HepG2 (cell line): ENCODE measurements around the gene PIP4K2B. TPM values are rescaled to one million over a fixed set of nuclear protein-coding genes. Genes with fewer than 3 reads are reported as not detected.

ENCODE experiments used
- ATAC-seq: fragments of 200-7000 bp; cut with Tn5 transposase; 3 replicates; pipeline ENCODE4 v1.9.1; 2020; ENCODE audit warnings: mild to moderate bottlenecking, moderate library complexity
- BruUV-seq: library from RNA; stranded (reverse); fragments of 400-500 nt; replicated peaks from 2 replicates; lab custom pipeline; 2021; lab: Mats Ljungman, UMichigan
- CTCF ChIA-PET: fragments of 300-600 bp; formaldehyde crosslinking; extraction: SDS; loops from one replicate; lab custom pipeline; 2021; ENCODE audit warnings: low total read pairs, inconsistent platforms, low intra/inter-chr PET ratio; lab: Yijun Ruan, JAX
- POLR2A ChIA-PET: fragments of 350-600 bp; sonication (Branson Sonifier 250); formaldehyde crosslinking; loops from one replicate; lab custom pipeline; 2020; ENCODE audit warnings: antibody characterized with exemption, inconsistent platforms; lab: Yijun Ruan, JAX
- DNase-seq: peaks from one replicate; pipeline ENCODE4 v3.0.0-alpha.2; 2015; ENCODE audit warnings: low spot score
- FAIRE-seq: peaks from 3 replicates; lab custom pipeline; 2011; peaks lifted over from hg19 to GRCh38; lab: Jason Lieb, UNC
- H2AFZ ChIP-seq: one replicate; pipeline ENCODE4 v1.6.1; 2011; ENCODE audit warnings: low read length, inconsistent platforms
- H3K27ac ChIP-seq: fragments of 300-600 bp; 3 replicates; pipeline ENCODE4 v1.8.0; 2011; ENCODE audit warnings: mixed run types, mild to moderate bottlenecking, mixed read lengths, low read length, inconsistent platforms; ENCODE audit not compliant: insufficient read depth; ENCODE audit errors: extremely low read length
- H3K27me3 ChIP-seq, 2 experiments: fragments of 200-600 bp in 1 of 2; 2 replicates in 1 of 2; 3 replicates in 1 of 2; pipeline versions ENCODE4 v1.6.0 to v1.8.0; 2011; ENCODE audit warnings: low read length in 2 of 2, mild to moderate bottlenecking in 2 of 2, moderate library complexity in 2 of 2, inconsistent platforms in 1 of 2; ENCODE audit not compliant: insufficient read depth in 2 of 2, control insufficient read depth in 1 of 2
- H3K36me3 ChIP-seq, 2 experiments: fragments of 200-600 bp in 1 of 2; replicated peaks in 1 of 2; 2 replicates in 1 of 2; 3 replicates in 1 of 2; pipeline versions ENCODE4 v1.5.1 to v1.8.0; 2011; ENCODE audit warnings: low read length in 2 of 2, inconsistent platforms in 1 of 2; ENCODE audit not compliant: insufficient read depth in 2 of 2, control insufficient read depth in 1 of 2
- H3K4me1 ChIP-seq: 2 replicates; pipeline ENCODE4 v1.5.1; 2012; ENCODE audit warnings: low read length, inconsistent platforms; ENCODE audit not compliant: insufficient read depth
- H3K4me2 ChIP-seq: 2 replicates; pipeline ENCODE4 v1.6.0; 2011; ENCODE audit warnings: low read depth, low read length, inconsistent platforms
- H3K4me3 ChIP-seq, 3 experiments: fragments of 200-600 bp in 1 of 3; sonication (generic), shearing (Covaris generic) in 1 of 3; replicated peaks in 1 of 3; 2 replicates each; pipeline ENCODE4 v1.5.1; 2011 to 2016; ENCODE audit warnings: low read length in 3 of 3, inconsistent platforms in 2 of 3, low read depth in 2 of 3, mild to moderate bottlenecking in 2 of 3, control low read depth in 1 of 3, mixed read lengths in 1 of 3; ENCODE audit not compliant: insufficient read depth in 1 of 3
- H3K79me2 ChIP-seq: one replicate; pipeline ENCODE4 v1.6.1; 2011; ENCODE audit warnings: low read length, inconsistent platforms; ENCODE audit not compliant: insufficient read depth
- H3K9ac ChIP-seq: 2 replicates; pipeline ENCODE4 v1.6.0; 2011; ENCODE audit warnings: mild to moderate bottlenecking, low read depth, low read length, inconsistent platforms; ENCODE audit not compliant: insufficient read depth
- H3K9me3 ChIP-seq: 2 replicates; pipeline ENCODE4 v1.5.1; 2012; ENCODE audit warnings: mild to moderate bottlenecking, low read length
- H4K20me1 ChIP-seq: 2 replicates; pipeline ENCODE4 v1.6.0; 2011; ENCODE audit warnings: inconsistent platforms, mild to moderate bottlenecking, low read length, moderate library complexity; ENCODE audit not compliant: insufficient read depth
- ELF3 ChIP-seq: IDR thresholded peaks from 2 replicates; pipeline ENCODE4 v1.6.1; 2016; ENCODE audit warnings: missing genetic modification reagents, missing compliant biosample characterization
- GATAD1 ChIP-seq: IDR thresholded peaks from 2 replicates; pipeline ENCODE4 v1.6.1; 2016; ENCODE audit warnings: missing genetic modification reagents, missing compliant biosample characterization
- HOXA7 ChIP-seq: sonication (generic); formaldehyde crosslinking; IDR thresholded peaks from 2 replicates; pipeline ENCODE4 v1.8.1; 2022; ENCODE audit warnings: mild to moderate bottlenecking, missing genetic modification reagents, moderate library complexity
- KAT2B ChIP-seq: fragments of 150-350 bp; IDR thresholded peaks from 2 replicates; pipeline ENCODE4 v1.6.1; 2014; ENCODE audit warnings: low read depth, low read length, borderline replicate concordance
- MZF1 ChIP-seq: sonication (generic); formaldehyde crosslinking; IDR thresholded peaks from 2 replicates; pipeline ENCODE4 v1.8.1; 2023; ENCODE audit warnings: mild to moderate bottlenecking, missing genetic modification reagents, borderline replicate concordance
- POLR2AphosphoS5 ChIP-seq: IDR thresholded peaks from 2 replicates; pipeline ENCODE4 v1.6.1; 2012; ENCODE audit warnings: low read depth, low read length
- SNAPC2 ChIP-seq: sonication (generic); formaldehyde crosslinking; IDR thresholded peaks from 2 replicates; pipeline ENCODE4 v1.8.1; 2022; ENCODE audit warnings: mild to moderate bottlenecking, missing genetic modification reagents
- SPEN ChIP-seq: sonication (generic); formaldehyde crosslinking; IDR thresholded peaks from 2 replicates; pipeline ENCODE4 v1.5.1; 2020; ENCODE audit warnings: low read depth, mild to moderate bottlenecking, missing genetic modification reagents
- ZBTB14 ChIP-seq: sonication (generic); formaldehyde crosslinking; IDR thresholded peaks from 2 replicates; pipeline ENCODE4 v1.4.0; 2020; ENCODE audit warnings: missing genetic modification reagents
- ZNF24 ChIP-seq: fragments of 450-650 bp; IDR thresholded peaks from 2 replicates; pipeline ENCODE4 v1.6.1; 2017; ENCODE audit warnings: antibody characterized with exemption, mild to moderate bottlenecking
- ZNF503 ChIP-seq: sonication (generic); formaldehyde crosslinking; IDR thresholded peaks from 2 replicates; pipeline ENCODE4 v1.4.0; 2020; ENCODE audit warnings: missing genetic modification reagents
- ZNF552 ChIP-seq: sonication (generic); formaldehyde crosslinking; IDR thresholded peaks from 2 replicates; pipeline ENCODE4 v1.9.0; 2022; ENCODE audit warnings: missing genetic modification reagents, mild to moderate bottlenecking, borderline replicate concordance
- ZNF713 ChIP-seq: sonication (generic); formaldehyde crosslinking; IDR thresholded peaks from 2 replicates; pipeline ENCODE4 v1.4.0; 2020; ENCODE audit warnings: mild to moderate bottlenecking, missing genetic modification reagents
- WGBS: methylation state at CpG from one replicate; pipeline ENCODE4 v1.1.6; 2017; ENCODE audit warnings: low lambda C conversion rate; 5-methylcytosine and 5-hydroxymethylcytosine counted together
- in situ Hi-C: cut with HindIII; loops from 2 replicates; pipeline ENCODE4 v1.10.0; 2017; ENCODE audit warnings: low pct_unique_long_range_greater_than_20kb; ENCODE audit not compliant: extremely low pct_ligation_motif_present
- intact Hi-C: fragments of 100-400 bp; cut with micrococcal nuclease; formaldehyde crosslinking; loops from one replicate; pipeline ENCODE4 v1.10.0; 2022; ENCODE audit not compliant: unreplicated experiment
- polyA plus RNA-seq, 8 experiments: library from polyadenylated mRNA; depleted of rRNA in 3 of 8; stranded (reverse) in 7 of 8; unstranded in 1 of 8; fragments of >200 nt; fragmentation: Illumina TruSeq in 4 of 8; extraction: Trizol in 4 of 8; gene quantifications; 2 replicates each; pipeline versions ENCODE4 v1.2.1 to v1.2.3, GENCODE V29; 2011 to 2016; ENCODE audit warnings: low read depth in 4 of 8, missing spikeins in 1 of 8, mixed read lengths in 1 of 8; ENCODE audit not compliant: insufficient read depth in 1 of 8
- total RNA-seq, 5 experiments: library from RNA; depleted of rRNA; stranded (reverse); fragments of >200 nt; fragmentation: Illumina TruSeq; extraction: Trizol; gene quantifications; 2 replicates each; pipeline ENCODE4 v1.2.3, GENCODE V29; 2016; ENCODE audit warnings: low read depth in 1 of 5
- TF ChIP-seq, protein P1 (sequence below): sonication (generic); formaldehyde crosslinking; IDR thresholded peaks from 2 replicates; pipeline ENCODE4 v1.5.1; 2020; ENCODE audit warnings: mild to moderate bottlenecking, missing genetic modification reagents, moderate library complexity

PIP4K2B gene
- total and polyA plus RNA-seq, 2 of the 13 experiments (the other 11 are each of a cell fraction or from before 2014, with no cell fraction given) = 20.4 to 54.0 TPM

- no peak for TF ChIP-seq ZNF552
- 0 out of 2 replicates have a peak, but pooled peaks have one; percentile 29 for TF ChIP-seq GATAD1 (CRISPR knock-in tag)
- TF ChIP-seq POLR2AphosphoS5 = peak; percentile 56; the same call in 1 of the 2 replicates
- no peak for TF ChIP-seq ZNF24
- TF ChIP-seq KAT2B = no peak
- 0 out of 2 replicates have a peak, but pooled peaks have one; percentile 26 for TF ChIP-seq SPEN (CRISPR knock-in tag)
Measured at GRCh38 chr17:38733982-38734973, 65.1 kb downstream of the PIP4K2B start (continued).

- TSS peak; percentile 27 for BruUV-seq
- TF ChIP-seq HOXA7 (CRISPR knock-in tag) (no peak), ZNF713 (CRISPR knock-in tag) (no peak), MZF1 (CRISPR knock-in tag) (no peak), SNAPC2 (CRISPR knock-in tag) (no peak), ELF3 (CRISPR knock-in tag) (0 out of 2 replicates have a peak, but pooled peaks have one; percentile 16), ZNF503 (no peak), ZBTB14 (0 out of 2 replicates have a peak, but pooled peaks have one; percentile 39)
- TF ChIP-seq, protein P1, sequence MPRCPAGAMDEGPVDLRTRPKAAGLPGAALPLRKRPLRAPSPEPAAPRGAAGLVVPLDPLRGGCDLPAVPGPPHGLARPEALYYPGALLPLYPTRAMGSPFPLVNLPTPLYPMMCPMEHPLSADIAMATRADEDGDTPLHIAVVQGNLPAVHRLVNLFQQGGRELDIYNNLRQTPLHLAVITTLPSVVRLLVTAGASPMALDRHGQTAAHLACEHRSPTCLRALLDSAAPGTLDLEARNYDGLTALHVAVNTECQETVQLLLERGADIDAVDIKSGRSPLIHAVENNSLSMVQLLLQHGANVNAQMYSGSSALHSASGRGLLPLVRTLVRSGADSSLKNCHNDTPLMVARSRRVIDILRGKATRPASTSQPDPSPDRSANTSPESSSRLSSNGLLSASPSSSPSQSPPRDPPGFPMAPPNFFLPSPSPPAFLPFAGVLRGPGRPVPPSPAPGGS (CRISPR knock-in tag) = peak; percentile 59; the same call in 1 of the 2 replicates
Measured at GRCh38 chr17:38733282-38733981, 65.9 kb downstream of the PIP4K2B start.

More at GRCh38 chr17:38733282-38733981, 65.9 kb downstream of the PIP4K2B start:
- no peak overlapping the region for H2AFZ ChIP-seq
- peaks cover 19 to 41% of the 10 kb centered on the region in 2 experiments for H3K36me3 ChIP-seq
- ChIA-PET CTCF (interaction anchor here (1.8 to 3.6 kb wide), 2 partner anchors 14 to 55 kb away, joined by 6 to 37 read pairs; partner anchors contain the start of gene PCGF2), POLR2A (interaction anchor here (0.8 to 2.1 kb wide), 3 partner anchors 13 to 34 kb away, joined by 3 to 9 read pairs (median 3); no protein-coding TSS in a partner anchor)
- ATAC-seq (no peak), DNase-seq (no peak), FAIRE-seq (no peak)
- in situ Hi-C loops = loop anchor here (5.0 kb wide), 1 partner anchor 56 kb away; no protein-coding TSS in a partner anchor
- H3K79me2 ChIP-seq = peaks cover 26% of the 10 kb centered on the region
- intact Hi-C loops = no loop called here
- H3K27me3 ChIP-seq = no peaks in the 10 kb centered on the region
- H4K20me1 ChIP-seq = peaks cover 20% of the 10 kb centered on the region; the same call in 1 of the 2 replicates
- 86% methylated on average over 9 of the region's 9 CpGs for WGBS
- peak overlapping the region; percentile 18 for H3K27ac ChIP-seq
- peaks cover 54% of the 10 kb centered on the region for H3K4me1 ChIP-seq
- no peak overlapping the region for H3K4me3 ChIP-seq
- no peak overlapping the region for H3K9ac ChIP-seq
- H3K9me3 ChIP-seq = no peaks in the 10 kb centered on the region
- H3K4me2 ChIP-seq = no peak overlapping the region
